ENCODE results near the gene HAUS7.

GRCh38 chrX:153455571-153455970, 14.8 kb downstream of the HAUS7 start:
- TF ChIP-seq POLR2AphosphoS5 (IDR thresholded peaks at IDR 0.05; ENCODE audit: low read depth) (no peak), CTCF (conservative IDR thresholded peaks at IDR 0.05; ENCODE audit: low read depth in 2 of 2) (no peak), EZH2phosphoT487 (IDR thresholded peaks at IDR 0.05; ENCODE audit: unreplicated experiment) (no peak)

All from GM23338 (cell line).